Endothelial cell of umbilical vein (primary cell): ENCODE results near the gene C8G. TPM values are rescaled to one million over a fixed set of nuclear protein-coding genes. Genes with fewer than 3 reads are reported as not detected.

Experiments used
- BruUV-seq: library from RNA; stranded (reverse); fragments of 400-500 nt; replicated peaks from 2 replicates; lab custom pipeline; 2021; lab: Mats Ljungman, UMichigan
- CTCF ChIA-PET: fragments of 300-600, 350-600 bp; sonication (Branson Sonifier 250); formaldehyde crosslinking; loops from one replicate; lab custom pipeline; 2021; ENCODE audit warnings: antibody characterized with exemption, inconsistent platforms; lab: Charles Lee
- POLR2A ChIA-PET: fragments of 300-600, 350-600 bp; sonication (Branson Sonifier 250); formaldehyde crosslinking; loops from one replicate; lab custom pipeline; 2021; ENCODE audit warnings: antibody characterized with exemption, inconsistent platforms; lab: Charles Lee
- DNase-seq: peaks from one replicate; pipeline ENCODE4 v3.0.0-alpha.2; 2011; ENCODE audit warnings: low read depth, low spot score
- FAIRE-seq: peaks from 2 replicates; lab custom pipeline; 2011; peaks lifted over from hg19 to GRCh38; lab: Jason Lieb, UNC
- H2AFZ ChIP-seq: 2 replicates; pipeline ENCODE4 v1.6.0; 2012; ENCODE audit warnings: low read depth, low read length, control low read depth, inconsistent platforms
- H3K27ac ChIP-seq: 2 replicates; pipeline ENCODE4 v1.5.1; 2011; ENCODE audit warnings: low read depth, mild to moderate bottlenecking, control low read depth, low read length, moderate library complexity; ENCODE audit not compliant: insufficient read depth
- H3K27me3 ChIP-seq, 2 experiments: 2 replicates each; pipeline versions ENCODE4 v1.6.0 to v1.6.1; 2011; ENCODE audit warnings: low read length in 2 of 2, mixed read lengths in 1 of 2; ENCODE audit not compliant: control insufficient read depth in 2 of 2, insufficient read depth in 2 of 2
- H3K36me3 ChIP-seq, 2 experiments: 2 replicates in 1 of 2; 3 replicates in 1 of 2; pipeline ENCODE4 v1.5.1; 2011; ENCODE audit warnings: low read length in 2 of 2, mild to moderate bottlenecking in 1 of 2, moderate library complexity in 1 of 2; ENCODE audit not compliant: control insufficient read depth in 2 of 2, insufficient read depth in 2 of 2; ENCODE audit errors: extremely low read depth in 1 of 2
- H3K4me1 ChIP-seq: 3 replicates; pipeline ENCODE4 v1.5.1; 2011; ENCODE audit warnings: mild to moderate bottlenecking, low read length; ENCODE audit not compliant: control insufficient read depth, insufficient read depth; ENCODE audit errors: extremely low read depth
- H3K4me2 ChIP-seq: 2 replicates; pipeline ENCODE4 v1.6.1; 2011; ENCODE audit warnings: low read length, control low read depth, mixed read lengths; ENCODE audit not compliant: insufficient read depth
- H3K4me3 ChIP-seq, 3 experiments: fragments of 200-600 bp in 1 of 3; sonication (generic), shearing (Covaris generic) in 1 of 3; replicated peaks in 1 of 3; 2 replicates each; pipeline ENCODE4 v1.5.1; 2011 to 2016; ENCODE audit warnings: control low read depth in 3 of 3, low read length in 3 of 3, mild to moderate bottlenecking in 2 of 3, inconsistent platforms in 1 of 3, low read depth in 1 of 3, moderate library complexity in 1 of 3; ENCODE audit not compliant: insufficient read depth in 1 of 3
- H3K79me2 ChIP-seq: 2 replicates; pipeline ENCODE4 v1.6.0; 2012; ENCODE audit warnings: low read length, inconsistent platforms; ENCODE audit not compliant: control insufficient read depth, insufficient read depth
- H3K9ac ChIP-seq: replicated peaks from 2 replicates; pipeline ENCODE3; 2011; ENCODE audit warnings: low read length, control low read depth; ENCODE audit not compliant: insufficient read depth; ENCODE audit errors: extremely low read depth
- H3K9me1 ChIP-seq: replicated peaks from 3 replicates; pipeline ENCODE4 v1.6.0; 2011; ENCODE audit warnings: mild to moderate bottlenecking, low read length; ENCODE audit not compliant: control insufficient read depth, insufficient read depth; ENCODE audit errors: extremely low read depth
- H3K9me3 ChIP-seq: replicated peaks from 2 replicates; pipeline ENCODE4 v1.5.1; 2012; ENCODE audit warnings: low read length, inconsistent platforms; ENCODE audit not compliant: control insufficient read depth, insufficient read depth
- H4K20me1 ChIP-seq: replicated peaks from 2 replicates; pipeline ENCODE3; 2011; ENCODE audit warnings: mild to moderate bottlenecking, low read length; ENCODE audit not compliant: control insufficient read depth, insufficient read depth; ENCODE audit errors: extremely low read depth
- EZH2 ChIP-seq: IDR thresholded peaks from 2 replicates; pipeline ENCODE4 v1.6.1; 2012; ENCODE audit warnings: borderline replicate concordance, low read depth, mild to moderate bottlenecking, moderate library complexity, low read length, inconsistent platforms; ENCODE audit not compliant: severe bottlenecking
- FOS ChIP-seq: IDR thresholded peaks from 2 replicates; pipeline ENCODE4 v1.6.1; 2011; ENCODE audit warnings: mild to moderate bottlenecking, low read length, moderate library complexity, borderline replicate concordance; ENCODE audit not compliant: insufficient read depth
- GATA2 ChIP-seq: IDR thresholded peaks from 2 replicates; pipeline ENCODE4 v1.7.0; 2011; ENCODE audit warnings: low read depth, mild to moderate bottlenecking, moderate library complexity, mixed read lengths, low read length; ENCODE audit not compliant: insufficient read length, insufficient read depth
- JUN ChIP-seq: IDR thresholded peaks from 2 replicates; pipeline ENCODE4 v1.6.1; 2011; ENCODE audit warnings: borderline replicate concordance, low read depth; ENCODE audit not compliant: insufficient read length, insufficient read depth
- MYC ChIP-seq: IDR thresholded peaks from one replicate; pipeline ENCODE4 v1.6.1; 2011; ENCODE audit warnings: mild to moderate bottlenecking, low read depth, low read length
- POLR2A ChIP-seq: IDR thresholded peaks from 2 replicates; pipeline ENCODE4 v1.6.1; 2012; ENCODE audit warnings: low read depth, mild to moderate bottlenecking, control low read depth, low read length
- POLR2AphosphoS5 ChIP-seq: IDR thresholded peaks from 2 replicates; pipeline ENCODE4 v1.6.1; 2012; ENCODE audit warnings: low read depth, mild to moderate bottlenecking, control low read depth, low read length, moderate library complexity; ENCODE audit not compliant: insufficient read depth
- dilution Hi-C: fragments of 300-500 bp; cut with MboI; formaldehyde crosslinking; loops from one replicate; pipeline ENCODE4 v1.15.0; 2019; ENCODE audit warnings: low sequenced_read_pairs; ENCODE audit not compliant: extremely low pct_ligation_motif_present
- intact Hi-C: fragments of 100-400 bp; cut with micrococcal nuclease; formaldehyde crosslinking; loops from one replicate; pipeline ENCODE4 v1.10.0; 2022
- polyA plus RNA-seq, 4 experiments: library from polyadenylated mRNA; depleted of rRNA in 3 of 4; stranded (reverse) in 3 of 4; unstranded in 1 of 4; fragments of >200 nt; gene quantifications; 2 replicates each; pipeline versions ENCODE4 v1.2.1 to v1.2.3, GENCODE V29; 2011 to 2012; ENCODE audit warnings: missing spikeins in 1 of 4
- total RNA-seq: library from RNA; stranded (reverse); gene quantifications from 2 replicates; pipeline ENCODE4 v1.2.3, GENCODE V29; 2021
- TF ChIP-seq, protein P1 (sequence below): IDR thresholded peaks from 2 replicates; pipeline ENCODE4 v1.6.1; 2011; ENCODE audit not compliant: insufficient read depth, insufficient read length
- TF ChIP-seq, protein P2 (sequence below), 2 donors: IDR thresholded peaks; 1 replicate in 1 of 2; 2 replicates in 1 of 2; pipeline ENCODE4 v1.5.1; 2011; ENCODE audit warnings: low read length in 2 of 2, mild to moderate bottlenecking in 2 of 2, moderate library complexity in 2 of 2, control low read depth in 1 of 2, inconsistent platforms in 1 of 2, low read depth in 1 of 2; ENCODE audit not compliant: insufficient read depth in 1 of 2; ENCODE audit errors: extremely low read depth in 1 of 2

C8G gene
- total and polyA plus RNA-seq, 2 donors (not counting 3 experiments of a cell fraction or from before 2014, with no cell fraction given) = 0.47 to 1.9 TPM

DNA sequence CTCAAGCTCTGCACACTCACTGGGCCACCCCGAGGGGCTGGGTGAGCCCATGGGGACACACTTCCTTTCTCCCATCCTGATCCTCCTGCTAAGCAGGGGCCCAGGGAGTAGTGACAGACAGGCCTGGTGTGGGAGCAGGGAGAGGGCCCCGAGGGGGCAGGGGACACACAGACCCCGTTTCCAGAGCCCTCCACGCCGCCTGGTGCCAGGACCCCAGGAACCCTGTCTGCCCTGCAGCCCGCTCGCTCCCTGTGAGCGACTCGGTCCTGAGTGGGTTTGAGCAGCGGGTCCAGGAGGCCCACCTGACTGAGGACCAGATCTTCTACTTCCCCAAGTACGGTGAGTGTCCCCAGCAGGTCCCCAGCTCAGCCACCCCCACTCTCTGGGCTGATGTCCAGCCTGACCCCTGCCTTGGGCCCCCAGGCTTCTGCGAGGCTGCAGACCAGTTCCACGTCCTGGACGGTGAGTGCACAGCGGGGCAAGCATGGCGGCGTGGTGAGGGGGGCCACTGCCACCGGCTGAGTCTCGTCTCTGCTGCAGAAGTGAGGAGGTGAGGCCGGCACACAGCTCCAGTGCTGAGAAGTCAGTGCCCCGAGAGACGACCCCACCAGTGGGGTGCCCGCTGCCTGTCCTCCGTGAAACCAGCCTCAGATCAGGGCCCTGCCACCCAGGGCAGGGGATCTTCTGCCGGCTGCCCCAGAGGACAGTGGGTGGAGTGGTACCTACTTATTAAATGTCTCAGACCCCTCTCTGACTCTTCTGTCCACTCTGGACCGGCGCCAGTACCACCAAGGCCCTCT lies 1.4 kb downstream of the C8G start:
- POLR2A ChIA-PET = no interaction called here
- no TSS peak for BruUV-seq
- H3K9ac ChIP-seq = no peak overlapping the region

DNA sequence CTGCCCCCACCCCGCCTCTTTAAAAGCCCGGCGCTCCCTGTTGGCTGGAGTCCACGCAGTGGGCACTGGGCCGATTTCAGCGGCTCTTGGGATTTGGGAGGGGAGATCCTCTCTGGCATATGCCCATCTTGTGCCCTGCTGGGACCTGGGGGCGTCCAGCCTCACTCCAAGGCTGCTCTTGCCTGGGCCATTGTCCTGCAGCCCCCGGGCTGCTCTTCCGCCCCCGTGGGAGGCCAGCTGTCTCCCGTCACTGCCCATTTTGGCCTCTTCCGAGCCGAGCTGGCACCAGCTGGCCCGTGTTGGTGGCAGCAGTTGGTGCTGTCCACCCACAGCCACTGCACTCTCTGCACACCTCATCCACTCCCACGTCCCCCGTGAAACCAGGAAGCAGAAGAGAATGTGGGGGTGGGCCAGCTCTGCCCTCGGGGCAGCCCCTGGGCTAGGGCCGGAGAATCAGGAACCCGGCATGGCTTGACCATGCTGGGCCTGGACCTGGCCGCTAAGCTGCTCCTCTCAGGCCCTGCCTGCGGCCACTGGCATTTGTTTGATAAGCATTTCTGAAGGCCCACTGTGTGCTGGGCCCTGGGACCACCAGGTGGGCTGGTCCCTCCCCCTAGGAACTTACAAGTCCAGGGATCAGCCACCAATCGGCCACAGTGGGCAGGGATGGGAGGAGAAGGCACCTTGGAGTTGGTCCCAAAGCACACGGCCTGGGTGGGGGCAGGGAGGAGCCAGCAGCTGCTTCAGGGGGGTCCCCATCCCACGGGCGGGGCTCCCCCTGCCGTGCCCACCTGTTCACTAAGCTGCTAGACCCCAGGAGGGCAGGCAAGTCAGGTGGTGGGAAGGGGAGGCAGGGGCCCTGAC lies 2.2 kb downstream of the C8G start:
- TF ChIP-seq EZH2 = no peak
- no peak for TF ChIP-seq JUN
- TF ChIP-seq POLR2AphosphoS5 = no peak
- no peak for TF ChIP-seq MYC
- TF ChIP-seq GATA2 = no peak
- TF ChIP-seq POLR2A = no peak
- TF ChIP-seq, protein P1, sequence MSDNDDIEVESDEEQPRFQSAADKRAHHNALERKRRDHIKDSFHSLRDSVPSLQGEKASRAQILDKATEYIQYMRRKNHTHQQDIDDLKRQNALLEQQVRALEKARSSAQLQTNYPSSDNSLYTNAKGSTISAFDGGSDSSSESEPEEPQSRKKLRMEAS = no peak
- TF ChIP-seq, protein P2, sequence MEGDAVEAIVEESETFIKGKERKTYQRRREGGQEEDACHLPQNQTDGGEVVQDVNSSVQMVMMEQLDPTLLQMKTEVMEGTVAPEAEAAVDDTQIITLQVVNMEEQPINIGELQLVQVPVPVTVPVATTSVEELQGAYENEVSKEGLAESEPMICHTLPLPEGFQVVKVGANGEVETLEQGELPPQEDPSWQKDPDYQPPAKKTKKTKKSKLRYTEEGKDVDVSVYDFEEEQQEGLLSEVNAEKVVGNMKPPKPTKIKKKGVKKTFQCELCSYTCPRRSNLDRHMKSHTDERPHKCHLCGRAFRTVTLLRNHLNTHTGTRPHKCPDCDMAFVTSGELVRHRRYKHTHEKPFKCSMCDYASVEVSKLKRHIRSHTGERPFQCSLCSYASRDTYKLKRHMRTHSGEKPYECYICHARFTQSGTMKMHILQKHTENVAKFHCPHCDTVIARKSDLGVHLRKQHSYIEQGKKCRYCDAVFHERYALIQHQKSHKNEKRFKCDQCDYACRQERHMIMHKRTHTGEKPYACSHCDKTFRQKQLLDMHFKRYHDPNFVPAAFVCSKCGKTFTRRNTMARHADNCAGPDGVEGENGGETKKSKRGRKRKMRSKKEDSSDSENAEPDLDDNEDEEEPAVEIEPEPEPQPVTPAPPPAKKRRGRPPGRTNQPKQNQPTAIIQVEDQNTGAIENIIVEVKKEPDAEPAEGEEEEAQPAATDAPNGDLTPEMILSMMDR (IDR thresholded peaks at IDR 0.05; ENCODE audit: extremely low read depth in 1 of 2, insufficient read depth in 1 of 2, low read depth in 1 of 2, low read length in 2 of 2) = no peak
- no peak for TF ChIP-seq FOS
- intact Hi-C loops (loop anchor here (5.0 kb wide), 1 partner anchor 45 kb away; the partner anchor contains the start of gene PAXX), dilution Hi-C loops (loop anchor here (25.0 kb wide), 1 partner anchor 135 kb away; the partner anchor contains the start of gene RABL6)
- DNase-seq (no peak), FAIRE-seq (no peak)
- H3K4me3 ChIP-seq = no peak overlapping the region
- H3K27ac ChIP-seq = no peak overlapping the region
- H3K36me3 ChIP-seq = peaks cover 2 to 4% of the 10 kb centered on the region in 2 experiments
- H3K9me3 ChIP-seq = no peaks in the 10 kb centered on the region
- H3K9me1 ChIP-seq = no peaks in the 10 kb centered on the region
- H3K9ac ChIP-seq = no peak overlapping the region
- peaks cover 18% of the 10 kb centered on the region for H3K79me2 ChIP-seq
- no peak overlapping the region for H3K4me2 ChIP-seq
- H3K4me1 ChIP-seq = peaks cover 5% of the 10 kb centered on the region
- no peaks in the 10 kb centered on the region for H4K20me1 ChIP-seq
- H2AFZ ChIP-seq = no peak overlapping the region
- ChIA-PET POLR2A (no interaction called here), CTCF (interaction anchor here (0.6 to 2.4 kb wide), 22 partner anchors 9 to 170 kb away, joined by 3 to 111 read pairs (median 4); partner anchors contain the start of genes ABCA2, AJM1, CLIC3 and NPDC1)
- H3K27me3 ChIP-seq = no peaks in the 10 kb centered on the region
- no TSS peak for BruUV-seq

More for the DNA sequence above, 1.4 kb downstream of the C8G start:
- Histone ChIP-seq H3K9me1 (no peaks in the 10 kb centered on the region), H3K27ac (no peak overlapping the region), H3K9me3 (no peaks in the 10 kb centered on the region), H3K79me2 (peaks cover 25% of the 10 kb centered on the region), H2AFZ (no peak overlapping the region), H3K36me3 (peaks cover 2 to 12% of the 10 kb centered on the region in 2 experiments), H4K20me1 (no peaks in the 10 kb centered on the region), H3K27me3 (no peaks in the 10 kb centered on the region), H3K4me1 (peaks cover 5% of the 10 kb centered on the region), H3K4me2 (no peak overlapping the region), H3K4me3 (no peak overlapping the region)
- no peak for FAIRE-seq
- CTCF ChIA-PET = interaction anchor here (0.8 to 2.4 kb wide), 3 partner anchors 83 to 100 kb away, joined by 3 to 111 read pairs (median 10); partner anchors contain the start of gene NPDC1
- DNase-seq = no peak
- no peak for TF ChIP-seq POLR2A
- TF ChIP-seq, protein P1 = no peak
- dilution Hi-C loops = loop anchor here (25.0 kb wide), 1 partner anchor 134 kb away; the partner anchor contains the start of gene RABL6
- intact Hi-C loops = loop anchor here (5.0 kb wide), 1 partner anchor 46 kb away; the partner anchor contains the start of gene PAXX
